HAP-1 (cell line): ENCODE measurements around the gene FN1.

ENCODE experiments used
- DNase-seq, 2 experiments: peaks; one replicate each; pipeline ENCODE4 v3.0.0-alpha.2; 2016 to 2020; ENCODE audit warnings: low spot score in 2 of 2
- H3K27me3 ChIP-seq: fragments of 250-450 bp; sonication (Bioruptor Pico); 2 replicates; pipeline ENCODE4 v1.5.1; 2020; ENCODE audit warnings: low read depth, mild to moderate bottlenecking, moderate library complexity
- H3K36me3 ChIP-seq: fragments of 250-450 bp; sonication (Bioruptor Pico); replicated peaks from 2 replicates; pipeline ENCODE4 v1.5.1; 2020; ENCODE audit warnings: mild to moderate bottlenecking
- H3K4me1 ChIP-seq: fragments of 250-450 bp; sonication (Bioruptor Pico); 2 replicates; pipeline ENCODE4 v1.5.1; 2020; ENCODE audit warnings: mild to moderate bottlenecking
- H3K4me3 ChIP-seq: fragments of 250-450 bp; sonication (Bioruptor Pico); 2 replicates; pipeline ENCODE4 v1.5.1; 2020; ENCODE audit warnings: mild to moderate bottlenecking, moderate library complexity
- H3K9me3 ChIP-seq: fragments of 250-450 bp; sonication (Bioruptor Pico); 2 replicates; pipeline ENCODE4 v1.5.1; 2020; ENCODE audit warnings: mild to moderate bottlenecking, moderate library complexity
- in situ Hi-C: fragments of 300-500 bp; cut with MboI; formaldehyde crosslinking; loops from 3 replicates; pipeline ENCODE4 v1.14.3; 2020; ENCODE audit warnings: low sequenced_read_pairs, inconsistent platforms, mixed read lengths

Gene FN1

DNA sequence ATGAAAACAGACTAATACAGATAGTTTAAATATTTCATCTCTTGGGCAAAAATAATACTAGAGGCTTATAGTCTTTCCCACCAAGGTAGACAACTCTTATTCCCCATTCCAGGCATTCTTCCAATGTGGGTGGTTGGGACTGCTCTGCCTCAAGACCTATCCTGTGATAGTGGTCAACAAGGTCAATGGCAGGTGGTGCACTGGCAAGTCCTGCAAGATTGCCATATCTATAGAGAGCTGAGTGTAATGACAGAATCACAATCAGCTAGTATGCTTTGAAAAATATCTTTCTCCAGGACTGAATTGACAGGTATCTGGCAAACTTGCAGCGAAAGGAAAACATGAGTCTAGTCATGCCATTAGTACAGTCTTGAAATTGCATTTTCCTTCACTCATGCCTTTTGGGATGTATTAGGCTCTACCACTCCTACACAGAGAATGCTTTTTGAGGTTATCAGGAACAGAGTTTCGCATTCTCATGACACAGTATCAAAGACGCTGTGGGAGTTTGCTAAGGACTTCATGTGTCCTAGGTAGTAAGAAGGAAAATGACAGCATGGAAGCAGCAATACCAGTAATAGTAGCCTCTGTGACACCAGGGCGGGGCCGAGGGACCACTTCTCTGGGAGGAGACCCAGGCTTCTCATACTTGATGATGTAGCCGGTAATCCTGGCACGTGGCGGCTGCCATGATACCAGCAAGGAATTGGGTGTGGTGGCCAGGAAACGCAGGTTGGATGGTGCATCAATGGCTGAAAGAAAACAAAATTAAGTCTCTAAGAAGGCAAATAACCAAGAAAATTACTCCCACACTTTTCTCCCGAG, 61.0 kb downstream of the FN1 start:
- H3K9me3 ChIP-seq = no peaks in the 10 kb centered on the region
- peaks cover 10% of the 10 kb centered on the region for H3K4me1 ChIP-seq
- no peak overlapping the region for H3K4me3 ChIP-seq
- in situ Hi-C loops = no loop called here
- peaks cover 10% of the 10 kb centered on the region; the same call in 1 of the 2 replicates for H3K36me3 ChIP-seq
- no peak for DNase-seq
- no peaks in the 10 kb centered on the region for H3K27me3 ChIP-seq

DNA sequence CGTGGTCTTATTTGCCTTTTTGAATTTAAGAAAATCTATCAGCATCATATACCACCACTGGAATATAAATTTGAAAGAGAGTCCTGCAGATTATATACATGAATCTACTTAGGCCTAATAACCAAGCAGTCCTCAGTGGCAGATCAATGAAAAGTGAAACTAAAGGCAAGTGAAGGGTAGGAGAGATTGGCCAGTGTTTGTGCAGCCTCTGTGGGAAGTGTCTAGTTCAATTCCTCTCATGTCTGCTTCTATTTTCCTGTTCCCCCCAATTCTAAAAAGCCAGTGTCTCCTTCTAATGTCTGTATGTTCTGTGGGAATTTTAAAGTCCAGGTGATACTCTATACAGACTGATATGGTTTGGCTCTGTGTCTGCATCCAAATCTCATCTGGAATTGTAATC, 61.9 kb downstream of the FN1 start:
- Histone ChIP-seq H3K36me3 (peaks cover 10% of the 10 kb centered on the region; the same call in 1 of the 2 replicates), H3K4me3 (no peak overlapping the region), H3K4me1 (peaks cover 13% of the 10 kb centered on the region), H3K9me3 (no peaks in the 10 kb centered on the region), H3K27me3 (no peaks in the 10 kb centered on the region)
- no peak for DNase-seq
- in situ Hi-C loops = no loop called here

DNA sequence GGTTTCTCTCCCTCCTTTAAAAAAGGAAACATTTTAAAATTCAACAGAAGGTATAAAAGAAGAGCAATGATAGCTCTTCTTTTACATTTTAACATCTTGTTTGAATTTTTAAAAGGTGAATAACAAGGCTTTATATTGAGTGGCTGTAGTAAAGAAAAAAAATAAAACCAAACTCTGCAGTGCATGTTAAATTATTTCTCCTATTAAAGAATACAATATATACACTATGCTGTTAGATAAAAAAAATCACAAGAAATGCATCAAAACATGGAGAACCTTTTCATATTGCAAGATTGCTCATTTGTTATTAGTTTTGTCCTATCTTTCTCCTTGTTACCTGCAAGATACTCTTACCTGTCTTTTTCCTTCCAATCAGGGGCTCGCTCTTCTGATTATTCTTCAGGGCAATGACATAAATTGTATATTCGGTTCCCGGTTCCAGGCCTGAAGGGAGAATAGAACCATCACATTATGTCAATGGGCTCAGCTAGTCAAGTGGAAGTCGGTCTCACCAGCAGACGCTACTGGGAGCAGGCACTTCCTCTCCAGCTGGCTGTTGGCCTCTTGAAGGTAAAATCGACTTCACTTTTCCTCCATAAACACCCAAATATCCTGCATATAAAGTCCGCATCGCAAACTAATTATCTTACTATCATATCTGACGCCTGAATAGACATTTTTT, 62.8 kb downstream of the FN1 start:
- no peak for DNase-seq
- H3K9me3 ChIP-seq = no peaks in the 10 kb centered on the region
- in situ Hi-C loops = no loop called here
- peaks cover 13% of the 10 kb centered on the region for H3K4me1 ChIP-seq
- no peak overlapping the region for H3K4me3 ChIP-seq
- no peaks in the 10 kb centered on the region for H3K27me3 ChIP-seq
- peaks cover 7% of the 10 kb centered on the region for H3K36me3 ChIP-seq

DNA sequence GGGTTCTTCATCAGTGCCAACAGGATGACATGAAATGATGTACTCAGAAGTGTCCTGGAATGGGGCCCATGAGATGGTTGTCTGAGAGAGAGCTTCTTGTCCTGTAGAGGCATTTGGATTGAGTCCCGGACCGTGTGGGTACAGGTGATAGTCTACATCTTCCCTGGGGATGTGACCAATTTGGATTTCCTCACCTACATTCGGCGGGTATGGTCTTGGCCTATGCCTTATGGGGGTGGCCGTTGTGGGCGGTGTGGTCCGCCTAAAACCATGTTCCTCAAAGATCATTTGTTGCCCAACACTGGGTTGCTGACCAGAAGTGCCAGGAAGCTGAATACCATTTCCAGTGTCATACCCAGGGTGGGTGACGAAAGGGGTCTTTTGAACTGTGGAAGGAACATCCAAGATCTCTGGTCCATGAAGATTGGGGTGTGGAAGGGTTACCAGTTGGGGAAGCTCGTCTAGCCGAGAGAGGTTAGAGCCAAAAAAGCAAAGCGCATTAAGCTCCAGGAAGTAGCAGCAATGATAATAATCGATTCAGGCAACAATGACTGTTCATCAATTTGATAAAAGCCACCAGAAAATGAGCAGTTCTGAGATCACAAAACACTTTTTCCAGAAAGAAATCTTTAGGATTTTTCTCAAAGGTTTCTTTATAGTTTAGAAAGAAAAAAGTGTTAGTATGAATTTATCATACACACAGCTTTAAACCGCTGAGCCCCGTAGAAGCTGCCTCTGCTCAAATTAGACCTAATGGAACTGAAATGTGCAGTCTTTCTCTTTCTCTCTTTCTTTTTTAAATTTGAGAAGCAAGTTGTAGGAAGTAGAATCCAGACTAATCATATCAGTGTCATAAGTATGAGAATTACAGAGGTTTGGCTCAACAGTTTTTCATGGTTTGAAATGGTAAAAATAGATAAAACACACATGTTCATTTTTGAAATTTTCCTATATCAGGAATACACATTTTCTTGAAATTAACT, 63.7 kb downstream of the FN1 start:
- peaks cover 18% of the 10 kb centered on the region for H3K4me1 ChIP-seq
- H3K4me3 ChIP-seq = no peak overlapping the region
- H3K36me3 ChIP-seq = peaks cover 4% of the 10 kb centered on the region
- in situ Hi-C loops = no loop called here
- H3K9me3 ChIP-seq = no peaks in the 10 kb centered on the region
- DNase-seq = no peak
- H3K27me3 ChIP-seq = no peaks in the 10 kb centered on the region

DNA sequence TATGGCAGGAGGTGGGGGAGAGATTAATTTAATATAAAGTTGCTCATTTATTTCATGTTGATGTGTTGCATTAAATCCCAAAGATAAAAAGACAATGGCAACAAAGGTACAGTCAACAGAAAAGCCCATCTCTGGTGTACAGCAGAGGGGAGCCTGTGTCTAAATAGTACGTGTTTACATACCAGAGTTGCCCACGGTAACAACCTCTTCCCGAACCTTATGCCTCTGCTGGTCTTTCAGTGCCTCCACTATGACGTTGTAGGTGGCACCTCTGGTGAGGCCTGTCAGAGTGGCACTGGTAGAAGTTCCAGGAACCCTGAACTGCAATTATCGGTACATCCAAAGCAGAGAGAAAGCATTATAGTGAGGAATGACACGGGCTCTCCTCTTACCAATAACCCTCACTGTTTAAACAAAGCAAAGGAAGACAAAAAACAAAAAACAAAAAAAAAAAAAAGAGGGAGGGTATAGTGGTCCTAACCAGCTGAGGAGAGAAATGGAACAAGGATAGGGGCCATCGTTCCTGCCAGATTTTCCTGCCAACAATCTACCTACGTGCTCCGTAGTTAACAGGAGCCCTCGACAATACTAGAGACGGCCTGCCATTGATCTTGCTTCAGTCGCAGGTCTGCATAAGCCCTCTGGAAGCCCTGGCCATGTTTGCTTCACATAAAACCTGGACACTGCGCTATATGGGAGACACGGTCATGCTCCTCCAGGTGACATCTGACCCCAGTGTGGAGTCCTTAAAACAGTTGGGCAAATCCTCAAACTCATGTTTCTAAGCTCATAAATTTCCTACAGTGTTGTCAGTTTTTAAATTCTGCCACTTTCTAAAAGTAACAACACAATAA, 65.5 kb downstream of the FN1 start:
- H3K36me3 ChIP-seq = peaks cover 8% of the 10 kb centered on the region
- H3K4me3 ChIP-seq = no peak overlapping the region
- peaks cover 18% of the 10 kb centered on the region for H3K4me1 ChIP-seq
- DNase-seq = no peak
- no peaks in the 10 kb centered on the region for H3K27me3 ChIP-seq
- H3K9me3 ChIP-seq = no peaks in the 10 kb centered on the region
- in situ Hi-C loops = no loop called here

DNA sequence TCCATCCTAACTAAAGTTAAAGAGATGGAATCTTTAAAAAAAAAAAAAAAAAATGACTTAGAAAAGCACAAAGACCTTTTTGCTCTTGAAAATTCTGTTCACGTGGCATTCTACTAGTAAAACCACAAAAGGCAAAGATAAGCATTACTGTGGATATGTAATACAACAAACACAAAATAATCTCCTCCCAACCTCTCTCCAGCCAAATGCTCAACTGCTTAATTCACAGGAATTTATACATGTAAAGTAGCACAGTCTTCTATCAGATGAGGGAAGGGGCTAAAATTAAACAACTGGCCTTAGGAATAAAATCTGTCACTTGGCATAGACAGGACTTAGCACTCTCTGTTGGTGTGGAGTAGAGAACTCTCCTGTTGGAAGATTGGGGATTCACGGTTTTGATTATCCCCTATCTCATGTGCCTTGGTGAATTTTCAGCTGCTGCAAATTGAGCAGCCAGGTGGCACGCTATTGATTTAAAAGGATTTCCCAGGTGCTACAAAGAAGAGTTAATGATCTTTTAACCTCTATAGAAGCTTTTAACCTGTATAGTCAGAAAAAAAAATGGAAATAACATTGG, 66.6 kb downstream of the FN1 start:
- Histone ChIP-seq H3K27me3 (no peaks in the 10 kb centered on the region), H3K36me3 (peaks cover 15% of the 10 kb centered on the region), H3K4me3 (no peak overlapping the region), H3K9me3 (no peaks in the 10 kb centered on the region), H3K4me1 (peaks cover 18% of the 10 kb centered on the region)
- no peak for DNase-seq
- in situ Hi-C loops = no loop called here

DNA sequence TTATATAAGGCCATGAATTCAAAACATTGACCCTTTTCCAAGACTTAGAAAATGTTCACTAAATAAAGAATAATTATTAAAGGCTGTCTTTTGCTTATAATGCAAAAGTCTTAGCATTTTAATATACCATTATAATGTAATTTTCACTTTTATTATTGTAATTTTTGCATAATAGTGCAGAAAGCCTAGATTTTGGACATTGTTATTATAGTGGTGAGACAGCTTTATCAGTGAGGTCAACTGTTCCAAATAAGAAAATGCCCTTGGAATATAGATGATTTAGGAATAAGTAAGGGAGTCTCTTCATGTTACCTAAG, 67.4 kb downstream of the FN1 start:
- peak in 1 of 2 experiments; percentile 52 for DNase-seq
- Histone ChIP-seq H3K4me1 (peaks cover 18% of the 10 kb centered on the region), H3K4me3 (no peak overlapping the region), H3K27me3 (no peaks in the 10 kb centered on the region), H3K36me3 (peaks cover 18% of the 10 kb centered on the region), H3K9me3 (no peaks in the 10 kb centered on the region)
- in situ Hi-C loops = no loop called here

DNA sequence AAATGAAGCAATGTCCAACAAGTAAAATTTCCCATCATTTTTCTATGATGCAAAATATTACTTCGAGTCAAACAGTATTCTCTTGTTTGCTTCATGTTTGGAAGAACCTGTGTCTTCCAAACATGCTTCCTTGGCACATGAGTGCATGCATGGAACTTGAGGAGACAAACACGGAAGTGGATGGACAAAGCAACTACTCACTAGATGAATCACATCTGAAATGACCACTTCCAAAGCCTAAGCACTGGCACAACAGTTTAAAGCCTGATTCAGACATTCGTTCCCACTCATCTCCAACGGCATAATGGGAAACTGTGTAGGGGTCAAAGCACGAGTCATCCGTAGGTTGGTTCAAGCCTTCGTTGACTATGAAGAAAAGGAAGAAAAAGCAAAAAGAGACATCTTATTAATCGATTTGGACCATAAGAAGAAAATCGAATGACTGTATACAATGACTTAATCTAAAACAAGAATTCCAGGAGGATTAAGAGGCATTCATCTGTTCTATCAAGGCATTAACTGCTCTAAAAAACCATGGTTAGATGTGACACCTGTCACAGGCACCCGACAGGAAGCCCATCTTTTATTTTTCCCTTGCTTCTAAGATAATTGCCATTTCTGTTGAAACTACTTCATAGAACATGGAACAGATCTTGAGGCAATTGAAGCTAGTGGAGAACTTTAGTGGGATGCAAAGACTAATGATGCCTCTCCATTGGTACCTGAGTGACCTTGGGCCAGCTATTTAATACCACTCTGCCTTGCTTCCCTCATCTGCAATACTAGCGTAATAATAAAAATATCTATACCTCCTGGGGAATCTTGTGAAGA, 68.0 kb downstream of the FN1 start:
- Histone ChIP-seq H3K27me3 (no peaks in the 10 kb centered on the region), H3K36me3 (peaks cover 23% of the 10 kb centered on the region), H3K4me1 (peaks cover 18% of the 10 kb centered on the region), H3K4me3 (no peak overlapping the region), H3K9me3 (no peaks in the 10 kb centered on the region)
- peak in 1 of 2 experiments; percentile 43 for DNase-seq
- in situ Hi-C loops = no loop called here

DNA sequence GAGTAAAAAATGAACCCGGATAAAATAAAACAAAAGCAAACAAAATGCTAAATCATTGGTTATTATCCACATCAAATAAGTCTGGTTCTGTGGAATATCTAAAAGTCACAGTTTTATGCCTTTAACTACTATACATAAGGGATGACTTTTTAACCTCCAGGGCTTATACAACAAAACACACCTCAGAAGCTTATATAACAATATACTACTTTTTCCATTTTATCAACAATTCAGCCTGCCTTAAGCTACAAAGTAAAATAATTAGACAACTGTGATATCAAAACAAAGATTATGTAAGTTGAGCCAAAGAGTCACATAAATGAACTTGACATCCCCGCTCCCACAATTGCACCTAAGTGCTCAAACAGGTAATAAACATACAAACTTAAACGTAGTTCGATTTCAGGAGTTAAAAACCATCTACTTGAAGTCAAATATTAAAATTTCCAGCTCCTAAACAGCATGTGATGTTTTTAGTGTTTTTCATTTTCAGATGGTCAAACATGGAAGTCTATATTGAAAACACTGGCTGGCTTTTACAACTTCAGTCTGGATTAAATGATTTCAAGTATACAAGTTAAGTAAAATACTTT, 69.3 kb downstream of the FN1 start:
- in situ Hi-C loops = no loop called here
- DNase-seq = no peak
- Histone ChIP-seq H3K9me3 (no peaks in the 10 kb centered on the region), H3K36me3 (peaks cover 27% of the 10 kb centered on the region), H3K4me3 (no peak overlapping the region), H3K4me1 (peaks cover 18% of the 10 kb centered on the region), H3K27me3 (no peaks in the 10 kb centered on the region)

DNA sequence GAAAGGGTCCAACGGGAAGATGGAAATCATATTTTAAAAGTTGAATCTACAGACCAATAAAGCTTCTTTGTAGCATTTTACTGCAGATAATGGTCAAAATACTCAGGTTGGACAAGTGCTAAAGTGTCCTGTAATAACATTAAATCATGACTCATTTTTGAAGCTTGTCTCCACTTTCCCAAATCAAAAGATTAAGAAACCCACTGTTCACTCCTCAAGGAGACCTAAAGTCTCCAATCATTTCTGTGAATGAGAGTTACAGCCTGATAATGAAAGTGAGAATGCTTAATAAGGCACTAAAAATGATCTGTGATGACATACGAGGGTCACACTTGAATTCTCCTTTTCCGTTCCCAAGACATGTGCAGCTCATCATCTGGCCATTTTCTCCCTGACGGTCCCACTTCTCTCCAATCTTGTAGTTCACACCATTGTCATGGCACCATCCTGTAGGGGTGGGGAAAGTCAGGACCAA, 70.6 kb downstream of the FN1 start:
- peaks cover 36% of the 10 kb centered on the region for H3K36me3 ChIP-seq
- in situ Hi-C loops = no loop called here
- no peak for DNase-seq

DNA sequence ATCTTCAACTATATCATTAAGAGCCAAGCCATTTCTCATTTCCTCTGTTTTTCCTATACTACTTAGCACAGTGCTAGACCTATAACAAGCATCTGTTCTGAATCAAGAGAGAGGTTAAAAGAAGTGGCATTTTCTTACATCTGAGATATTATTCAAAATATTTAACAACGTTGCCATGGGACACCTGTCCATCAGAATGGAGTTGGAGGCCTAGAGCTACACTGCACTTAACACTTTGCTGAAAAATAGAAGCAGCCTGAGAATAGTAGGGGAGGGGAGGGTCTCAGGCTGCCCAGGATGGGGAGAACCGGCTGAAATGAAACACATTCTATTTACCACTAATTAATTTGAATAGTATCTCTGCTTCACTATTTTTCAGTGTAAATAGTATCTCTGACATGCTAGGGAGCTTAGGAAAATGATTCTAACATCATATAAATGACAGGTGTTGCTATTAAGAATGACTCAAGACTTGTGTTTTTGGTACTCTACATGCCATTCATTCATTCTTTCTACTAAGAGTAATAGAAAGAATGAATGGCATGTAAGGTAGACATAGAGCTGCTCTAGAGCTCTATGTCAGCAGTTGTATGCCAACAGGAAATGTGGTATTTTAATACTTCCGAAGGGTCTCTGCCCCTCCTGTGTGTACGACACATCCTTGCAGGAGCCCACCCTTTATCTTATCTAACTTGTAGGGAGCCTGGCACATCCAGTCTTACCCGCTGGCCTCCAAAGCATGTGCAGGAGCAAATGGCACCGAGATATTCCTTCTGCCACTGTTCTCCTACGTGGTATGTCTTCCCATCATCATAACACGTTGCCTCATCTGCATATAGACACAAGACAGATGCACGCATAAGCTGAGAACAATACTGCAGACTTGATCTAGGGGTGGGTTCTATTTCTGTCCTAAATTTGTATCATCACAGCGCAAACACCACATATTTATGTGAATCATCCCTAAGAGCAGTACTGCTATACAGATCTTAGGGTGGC, 71.4 kb downstream of the FN1 start:
- peaks cover 41% of the 10 kb centered on the region for H3K36me3 ChIP-seq
- H3K27me3 ChIP-seq = no peaks in the 10 kb centered on the region
- in situ Hi-C loops = no loop called here
- H3K9me3 ChIP-seq = no peaks in the 10 kb centered on the region
- no peak for DNase-seq
- H3K4me1 ChIP-seq = peaks cover 18% of the 10 kb centered on the region
- H3K4me3 ChIP-seq = no peak overlapping the region

More for the DNA sequence above, 70.6 kb downstream of the FN1 start:
- no peaks in the 10 kb centered on the region for H3K9me3 ChIP-seq
- H3K4me1 ChIP-seq = peaks cover 18% of the 10 kb centered on the region
- no peaks in the 10 kb centered on the region for H3K27me3 ChIP-seq
- H3K4me3 ChIP-seq = no peak overlapping the region
